ENCODE data around the gene RNF138.
"Not testable (repeated sequence)": the region's sequence is repeated elsewhere in the genome, so short reads cannot be mapped to it uniquely, and the experiment has no call there.

The RNF138 gene

DNA sequence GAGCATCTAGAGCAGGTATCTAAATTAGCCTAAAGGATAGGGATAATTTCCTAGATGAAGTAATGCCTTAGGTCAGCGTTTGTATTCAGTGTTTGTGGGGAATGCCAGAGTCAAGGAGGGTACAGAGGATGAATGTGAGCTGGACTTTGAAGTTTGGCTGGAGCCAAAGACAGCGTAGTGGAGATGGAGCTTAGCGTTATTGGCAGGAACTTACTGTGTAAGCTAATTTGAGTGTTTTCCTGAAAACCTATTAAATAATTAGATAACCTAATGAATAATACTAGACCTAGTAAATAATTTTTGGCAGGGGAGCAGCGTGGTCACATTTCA lies 4.2 kb downstream of the RNF138 start:
- DNase-seq (ENCODE audit: low read depth) = no peak

DNA sequence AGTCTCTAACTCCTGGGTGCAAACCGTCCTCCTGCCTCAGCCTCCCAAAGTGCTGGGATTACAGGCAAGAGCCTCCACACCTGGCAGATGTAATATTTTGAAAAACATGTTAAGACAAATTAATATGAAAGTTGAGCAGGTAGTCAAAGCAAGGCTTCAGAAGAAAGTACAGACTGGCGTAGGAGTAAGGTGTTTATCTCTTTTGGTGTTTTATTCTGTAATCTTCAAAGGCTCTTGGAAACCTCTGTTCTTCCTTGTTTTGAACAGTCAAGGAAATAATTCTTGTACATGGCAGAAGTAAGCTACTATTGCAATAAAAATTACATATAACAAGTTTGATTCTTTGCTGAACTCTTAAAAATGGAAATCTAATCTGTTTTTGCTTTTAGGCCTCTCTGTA lies 5.3 kb downstream of the RNF138 start:
- DNase-seq (ENCODE audit: low read depth) = no peak

DNA sequence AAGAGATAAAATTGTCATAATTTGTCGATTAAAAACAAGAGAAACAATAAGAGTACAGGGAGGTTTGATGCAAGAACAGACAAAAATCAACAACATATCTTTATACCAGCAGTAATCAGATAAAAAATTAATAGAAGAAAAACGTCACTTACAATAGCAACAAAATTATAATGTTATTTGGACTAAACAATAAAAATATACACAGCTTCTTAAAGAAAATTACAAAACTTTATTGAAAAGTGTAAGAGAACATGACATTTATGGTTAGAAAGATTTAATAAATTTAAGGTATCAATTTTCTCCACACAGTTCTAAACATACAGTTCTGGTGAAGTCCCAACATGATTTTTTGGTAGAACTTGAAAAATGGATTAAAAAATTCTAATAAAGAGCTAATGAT lies 12.8 kb downstream of the RNF138 start:
- no peak for DNase-seq (ENCODE audit: low read depth)

DNA sequence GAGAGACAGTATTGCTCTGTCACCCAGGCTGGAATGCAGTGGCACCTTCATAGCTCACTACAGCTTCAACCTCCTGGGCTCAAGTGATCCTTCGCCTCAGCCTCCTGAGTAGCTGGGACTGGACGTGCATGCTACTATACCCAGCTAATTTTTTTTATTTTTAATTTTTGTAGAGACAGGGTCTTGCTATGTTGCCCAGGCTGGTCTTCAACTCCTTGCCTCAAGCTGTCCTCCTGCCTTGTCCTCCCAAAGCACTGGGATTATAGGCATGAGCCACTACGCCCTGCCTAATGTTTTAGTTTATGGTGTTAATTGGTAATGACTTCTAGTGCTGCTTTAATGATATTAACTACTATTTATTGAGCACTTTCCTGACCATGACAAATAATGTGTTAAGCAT lies 18.3 kb downstream of the RNF138 start:
- DNase-seq (ENCODE audit: low read depth) = no peak

DNA sequence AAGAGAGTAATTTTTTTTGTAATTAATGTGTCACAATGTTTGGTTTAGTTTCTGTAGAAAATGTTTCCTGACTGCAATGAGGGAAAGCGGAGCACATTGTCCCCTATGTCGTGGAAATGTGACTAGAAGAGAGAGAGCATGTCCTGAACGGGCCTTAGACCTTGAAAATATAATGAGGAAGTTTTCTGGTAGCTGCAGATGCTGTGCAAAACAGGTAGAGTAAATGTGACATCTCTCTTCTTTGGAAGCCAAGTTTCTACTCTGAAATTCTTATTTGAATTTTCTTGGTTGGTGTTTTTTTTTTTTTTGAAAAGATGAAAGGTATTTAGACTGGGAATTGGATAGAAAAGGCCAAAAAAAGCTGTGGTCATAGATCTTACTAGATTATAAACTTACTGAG lies 20.0 kb downstream of the RNF138 start:
- no peak for DNase-seq (ENCODE audit: low read depth)

DNA sequence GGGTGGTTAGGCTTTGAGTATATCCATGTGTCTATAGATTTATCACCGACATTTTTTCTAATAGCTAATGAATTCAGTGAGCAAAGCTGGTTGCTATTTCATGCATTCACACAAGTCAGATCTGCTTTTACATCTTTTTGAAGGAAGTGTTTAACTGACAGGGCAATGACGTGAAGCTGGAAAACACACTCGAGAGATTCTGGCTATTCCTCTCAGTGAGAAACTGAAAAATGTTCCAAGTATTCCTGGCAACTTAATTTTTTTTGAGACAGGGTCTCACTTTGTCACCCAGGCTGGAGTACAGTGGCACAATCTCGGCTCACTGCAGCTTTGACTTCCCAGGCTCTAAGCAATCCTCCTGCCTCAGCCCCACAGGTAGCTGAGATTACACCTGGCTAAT lies 21.2 kb downstream of the RNF138 start:
- DNase-seq (ENCODE audit: low read depth) = no peak

DNA sequence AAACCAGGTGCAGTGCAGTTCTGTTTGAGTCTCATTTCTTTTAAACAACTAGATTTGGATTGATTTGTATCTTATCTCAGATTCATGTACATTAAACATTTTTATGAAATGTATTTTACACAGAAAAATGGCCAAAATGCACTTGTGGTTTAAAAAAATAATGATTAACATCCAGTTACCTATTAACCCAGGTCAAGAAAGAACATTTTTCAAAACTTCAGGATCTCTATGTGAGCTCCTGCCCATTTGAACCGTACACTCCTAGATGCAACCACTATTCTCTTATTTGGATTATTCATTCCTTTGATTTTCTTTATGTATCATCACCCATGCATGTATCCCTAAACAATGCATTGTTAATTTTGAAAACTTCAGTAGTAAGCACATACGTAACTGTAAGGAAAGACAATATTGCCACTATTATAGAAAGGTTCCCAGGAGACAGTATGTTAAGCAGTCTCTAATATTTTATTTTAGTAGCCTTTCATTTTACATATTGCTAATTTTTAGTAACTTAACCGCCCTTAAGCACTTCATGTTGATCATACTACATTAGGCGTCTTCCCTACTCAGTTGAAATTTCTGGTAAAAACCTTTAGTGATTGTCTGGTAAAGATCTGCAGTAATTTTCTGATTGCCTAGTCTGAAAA lies 22.7 kb downstream of the RNF138 start:
- DNase-seq (ENCODE audit: low read depth) = no peak

DNA sequence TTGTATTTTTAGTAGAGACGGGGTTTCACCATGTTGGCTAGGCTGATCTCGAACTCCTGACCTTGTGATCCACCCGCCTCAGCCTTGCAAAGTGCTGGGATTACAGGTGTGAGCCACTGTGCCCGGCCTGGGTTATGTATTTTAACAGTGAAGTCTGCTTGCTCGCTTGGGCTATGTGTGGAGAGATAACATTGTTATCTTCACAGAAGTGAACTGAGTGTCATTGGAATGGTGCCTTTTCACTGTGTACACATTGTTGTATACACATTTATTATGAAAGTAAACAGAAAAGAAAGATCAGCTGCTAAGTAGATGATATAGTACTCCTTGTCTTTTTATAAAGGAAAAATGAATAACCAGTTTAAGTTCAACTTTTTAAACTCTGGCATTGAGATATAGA lies 30.4 kb downstream of the RNF138 start:
- no peak for DNase-seq (ENCODE audit: low read depth)

DNA sequence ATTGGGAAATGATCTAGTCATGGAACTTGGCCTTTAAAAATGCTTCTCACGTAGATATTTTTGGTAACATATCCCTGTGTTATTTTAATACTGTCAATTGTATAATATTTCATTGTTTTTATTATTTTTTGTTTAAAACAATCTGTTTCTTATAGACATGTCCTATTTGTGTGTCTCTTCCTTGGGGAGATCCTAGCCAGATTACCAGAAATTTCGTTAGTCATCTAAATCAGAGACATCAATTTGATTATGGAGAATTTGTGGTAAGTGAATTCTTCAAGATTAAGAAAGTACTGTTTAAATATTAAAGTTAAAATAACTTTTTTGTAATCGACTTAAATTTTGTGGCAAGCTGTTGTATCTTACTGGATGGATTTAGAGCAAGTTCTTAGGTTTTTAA lies 34.9 kb downstream of the RNF138 start:
- no peak for DNase-seq (ENCODE audit: low read depth)

DNA sequence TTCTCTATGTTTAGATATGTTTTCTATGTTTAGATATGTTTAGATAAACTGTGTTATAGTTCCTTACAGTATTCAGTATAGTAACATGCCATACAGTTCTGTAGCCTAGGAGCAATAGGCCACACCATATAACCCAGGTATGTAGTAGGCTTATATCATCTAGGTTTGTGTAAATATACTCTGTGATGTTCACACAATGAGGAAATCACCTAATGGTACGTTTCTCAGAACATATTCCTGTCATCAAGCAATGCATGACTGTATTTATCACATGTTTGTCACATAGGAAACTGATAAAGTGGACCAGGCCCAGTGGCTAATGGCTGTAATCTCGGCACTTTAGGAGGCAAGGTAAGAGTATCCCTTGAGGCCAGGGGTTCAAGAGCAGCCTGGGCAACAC lies 44.0 kb downstream of the RNF138 start:
- DNase-seq (ENCODE audit: low read depth) = no peak

DNA sequence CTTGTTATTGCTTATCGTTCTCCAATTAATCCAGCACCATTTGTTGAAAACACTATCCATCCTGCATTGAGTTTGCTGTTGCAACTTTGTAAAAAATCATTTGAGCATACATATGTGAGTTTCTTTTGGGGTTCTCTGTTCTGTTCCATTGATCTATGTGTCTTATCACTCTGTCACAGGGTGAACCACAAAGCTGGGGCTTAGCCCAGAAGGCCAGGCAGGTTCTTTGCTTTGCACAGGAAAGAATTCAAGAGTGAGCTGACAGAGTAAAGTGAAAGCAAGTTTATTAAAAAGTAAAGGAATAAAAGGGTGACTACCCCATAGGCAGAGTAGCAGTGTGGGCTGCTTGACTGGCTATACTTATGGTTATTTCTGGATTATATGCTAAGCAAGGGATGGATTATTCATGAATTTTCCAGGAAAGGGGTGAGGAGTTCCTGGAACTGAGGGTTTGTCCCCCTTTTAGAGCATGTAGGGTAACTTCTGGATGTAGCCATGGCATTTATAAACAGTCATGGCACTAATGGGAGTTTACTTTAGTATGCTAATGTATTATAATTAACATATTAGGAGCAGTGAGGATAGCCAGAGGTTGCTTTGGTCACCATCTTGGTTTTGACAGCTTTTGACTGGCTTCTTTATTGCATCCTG lies 46.8 kb downstream of the RNF138 start:
- no peak for DNase-seq (ENCODE audit: low read depth)

DNA sequence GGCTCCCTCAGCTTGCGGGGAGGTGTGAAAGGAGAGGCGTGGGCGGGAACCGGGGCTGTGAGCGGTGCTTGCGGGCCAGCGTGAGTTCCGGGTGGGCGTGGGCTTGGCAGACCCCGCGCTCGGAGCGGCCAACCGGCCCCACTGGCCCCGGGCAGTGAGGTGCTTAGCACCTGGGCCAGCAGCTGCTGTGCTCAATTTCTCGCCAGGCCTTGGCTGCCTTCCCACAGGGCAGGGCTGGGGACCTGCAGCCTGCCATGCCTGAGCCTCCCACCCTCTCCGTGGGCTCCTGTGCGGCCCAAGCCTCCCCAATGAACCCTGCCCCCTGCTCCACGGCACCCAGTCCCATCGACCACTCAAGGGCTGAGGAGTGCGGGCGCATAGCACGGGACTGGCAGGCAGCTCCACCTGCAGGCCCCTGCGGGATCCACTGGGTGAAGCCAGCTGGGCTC lies 48.2 kb downstream of the RNF138 start:
- no peak for DNase-seq (ENCODE audit: low read depth)

DNA sequence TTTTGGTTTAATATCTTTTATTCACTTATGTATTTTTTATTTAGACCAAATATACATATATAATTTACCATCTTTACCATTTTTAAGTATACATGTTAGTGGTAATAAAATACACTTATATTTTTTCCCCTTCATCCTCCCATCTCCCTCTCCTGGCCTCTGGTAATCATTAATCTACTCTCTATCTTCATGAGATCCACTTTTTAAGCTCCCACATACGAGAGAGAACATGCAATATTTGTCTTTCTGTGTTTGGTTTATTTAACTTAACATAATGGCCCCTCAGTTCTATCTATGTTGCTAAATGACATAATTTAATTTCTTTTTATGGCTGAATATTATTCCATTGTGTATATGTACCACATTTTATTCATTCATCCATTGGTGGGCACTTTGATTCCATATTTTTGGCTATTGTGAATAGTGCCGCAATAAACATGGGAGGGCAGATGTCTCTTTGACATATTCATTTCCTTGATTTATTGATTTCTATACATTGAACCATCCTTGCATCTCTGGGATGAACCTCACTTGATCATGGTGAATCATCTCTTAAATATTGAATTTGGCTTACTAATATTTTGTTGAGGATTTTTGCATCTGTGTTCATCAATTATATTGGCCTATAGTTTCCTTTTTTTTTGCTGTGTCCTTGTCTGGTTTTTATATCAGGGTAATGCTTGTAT lies 56.7 kb downstream of the RNF138 start:
- no peak for DNase-seq (ENCODE audit: low read depth)

DNA sequence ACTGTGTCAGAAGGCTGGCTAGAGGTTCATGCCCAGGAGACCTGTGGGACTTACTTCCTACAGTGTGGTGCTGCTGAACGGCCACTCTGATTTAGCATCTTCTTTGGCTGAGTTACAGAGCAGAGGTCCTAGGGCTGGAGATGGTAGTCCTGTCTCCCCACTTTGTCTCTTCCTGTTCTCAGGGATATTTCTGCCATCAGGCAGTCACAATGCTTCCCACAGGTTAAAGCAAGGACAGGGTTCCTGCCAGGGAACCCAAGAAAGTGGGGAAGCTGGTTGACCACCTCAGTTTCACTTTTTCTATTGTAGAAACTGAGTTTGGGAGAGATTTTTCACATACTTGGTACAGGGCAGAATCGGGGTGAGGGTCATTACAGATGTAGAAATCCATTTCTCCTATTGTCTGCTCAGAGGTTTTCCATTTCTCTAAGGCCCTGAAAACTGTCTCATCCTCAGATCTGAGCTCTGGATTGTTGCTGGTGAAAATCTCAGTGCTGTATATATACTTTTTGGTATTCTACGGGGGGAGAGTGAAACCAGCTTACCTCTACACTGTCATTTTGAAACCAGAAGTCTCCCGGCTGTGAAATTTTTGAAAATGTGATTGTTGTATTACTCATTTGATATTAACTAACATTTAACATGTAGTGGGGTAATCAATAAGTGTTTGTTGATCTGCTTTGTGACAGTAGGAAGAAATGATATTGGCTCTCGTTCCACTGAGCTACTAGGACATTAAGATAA lies 61.2 kb downstream of the RNF138 start:
- no peak for DNase-seq (ENCODE audit: low read depth)

DNA sequence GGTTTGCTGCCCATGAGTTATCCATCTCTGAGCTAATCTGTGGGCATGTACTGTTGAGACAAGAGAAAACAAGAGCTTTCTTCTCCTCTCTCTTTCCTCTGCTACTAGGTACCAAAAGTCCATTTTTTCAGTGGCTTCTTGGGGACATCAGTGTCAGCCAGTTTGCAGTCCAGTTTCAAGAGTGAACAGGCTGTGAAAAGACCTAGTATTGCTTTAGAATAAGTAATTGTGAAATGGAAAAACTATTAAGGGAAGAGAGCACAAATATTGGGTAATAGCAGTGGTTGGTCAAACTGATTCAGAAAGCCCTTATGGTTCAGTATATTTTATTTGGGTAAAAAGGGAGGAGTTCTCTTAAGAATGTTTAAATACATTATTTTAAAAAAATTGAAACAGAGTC lies 65.2 kb downstream of the RNF138 start:
- DNase-seq (ENCODE audit: low read depth) = no peak

DNA sequence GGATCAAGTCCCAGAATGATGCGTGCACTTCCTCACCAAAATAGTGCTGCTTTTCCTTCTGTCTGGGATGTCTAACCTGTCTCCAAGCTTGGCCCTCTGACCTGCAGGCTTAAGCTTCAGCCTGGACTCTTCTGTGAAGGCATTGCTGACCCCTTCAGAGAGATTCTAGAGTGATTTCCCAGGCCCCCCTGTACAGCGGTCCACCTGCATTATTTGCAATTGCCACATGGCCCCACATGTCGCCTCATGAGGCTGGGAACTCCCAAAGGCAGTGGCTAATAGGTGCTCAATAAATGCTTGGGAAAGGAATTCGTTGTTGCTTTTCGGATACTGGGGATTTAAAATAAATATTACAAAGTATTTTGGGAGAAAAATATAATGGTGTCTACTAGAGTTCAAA lies 65.9 kb downstream of the RNF138 start:
- DNase-seq (ENCODE audit: low read depth) = no peak

DNA sequence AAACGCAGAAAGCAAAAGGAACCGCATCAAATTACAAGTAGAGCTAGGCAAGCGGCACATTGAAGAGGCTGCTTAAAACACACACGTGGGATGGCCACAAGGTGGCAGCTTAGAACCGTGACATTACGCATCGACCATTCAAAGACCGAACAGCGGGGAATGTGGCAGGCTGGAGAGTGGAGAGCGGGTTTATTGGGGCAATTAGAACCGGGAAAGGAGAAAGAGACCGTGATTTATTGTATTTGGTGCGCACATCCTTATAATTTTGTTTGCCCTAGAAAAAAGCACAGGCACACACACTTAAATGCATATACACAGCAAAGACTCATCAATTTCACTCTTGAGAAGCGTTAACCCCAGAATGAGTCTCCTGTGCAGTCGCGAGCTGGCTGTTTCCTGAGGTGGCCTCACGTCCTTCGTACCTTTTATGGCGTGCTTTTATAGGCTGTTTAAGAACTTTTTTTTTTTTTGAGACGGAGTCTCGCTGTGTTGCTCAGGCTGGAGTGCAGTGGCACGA lies 66.5 kb downstream of the RNF138 start:
- peak; percentile 64 for DNase-seq (ENCODE audit: low read depth)

DNA sequence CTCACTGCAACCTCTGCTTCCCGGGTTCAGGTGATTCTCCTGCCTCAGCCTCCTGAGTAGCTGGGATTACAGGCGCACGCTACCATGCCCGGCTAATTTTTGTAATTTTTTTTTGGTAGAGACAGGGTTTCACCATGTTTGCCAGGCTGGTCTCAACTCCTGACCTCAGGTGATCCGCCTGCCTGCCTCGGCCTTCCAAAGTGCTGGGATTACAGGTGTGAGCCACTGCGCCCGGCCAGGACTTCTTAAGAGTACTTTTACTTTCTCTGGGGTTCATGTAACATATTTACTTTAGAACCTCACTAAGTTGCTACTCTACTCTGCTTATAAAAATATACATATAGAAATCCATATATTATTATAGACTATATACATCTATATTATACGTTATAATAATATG lies 67.0 kb downstream of the RNF138 start:
- DNase-seq (ENCODE audit: low read depth) = not testable (repeated sequence)

DNA sequence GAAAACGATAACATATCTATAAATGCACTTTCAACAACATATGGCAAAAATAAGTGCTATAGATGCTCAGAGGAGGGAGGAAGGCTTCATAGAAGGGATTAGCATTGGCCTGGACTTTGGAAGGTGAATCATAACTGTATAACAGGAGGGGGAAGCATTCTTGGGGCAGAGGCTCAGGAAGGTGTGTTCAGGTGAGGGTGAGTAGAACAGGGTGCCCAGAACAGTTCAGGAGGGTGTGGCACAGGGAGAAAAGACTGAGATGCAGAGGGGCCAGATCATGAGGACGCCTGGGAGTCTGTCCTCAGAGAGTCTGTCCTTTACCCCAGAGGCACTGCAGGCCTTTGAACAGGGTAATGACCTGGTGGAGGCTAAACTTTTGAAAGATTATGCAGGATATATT lies 68.9 kb downstream of the RNF138 start:
- DNase-seq (ENCODE audit: low read depth) = no peak

DNA sequence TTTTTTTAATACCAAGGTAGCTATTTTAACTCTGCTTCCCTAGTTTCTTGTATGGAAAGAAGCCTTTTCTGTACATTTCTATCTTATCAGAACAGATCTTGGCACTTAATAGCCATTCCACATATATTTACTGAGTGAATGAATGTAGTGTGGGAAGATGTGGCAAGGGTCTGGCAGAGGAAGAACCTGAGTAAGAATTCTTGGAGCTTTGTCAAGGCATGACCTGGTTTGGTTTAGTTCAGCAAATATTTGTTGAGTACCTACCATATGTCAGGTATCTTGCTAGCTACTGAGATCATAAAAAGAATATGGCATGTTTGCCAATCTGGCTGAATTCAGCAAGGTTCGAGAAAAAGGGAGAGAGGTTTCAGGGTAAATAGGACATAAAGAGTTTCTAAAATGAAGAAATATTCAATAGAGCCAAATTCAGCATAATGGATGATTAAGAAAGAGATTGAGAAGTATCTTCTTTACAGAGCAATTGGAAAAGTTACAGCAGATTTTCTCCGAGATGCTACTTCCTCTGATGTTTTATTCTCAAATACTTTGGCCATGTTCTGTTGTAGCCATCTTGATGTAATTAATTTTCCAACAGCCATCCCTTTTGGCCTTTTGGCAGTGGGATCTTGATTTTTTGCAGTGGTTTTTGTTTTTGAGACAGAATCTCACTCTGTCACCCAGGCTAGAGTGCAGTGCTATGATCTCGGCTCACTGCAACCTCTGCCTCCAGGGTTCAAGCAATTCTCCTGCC lies 76.5 kb downstream of the RNF138 start:
- no peak for DNase-seq (ENCODE audit: low read depth)

DNA sequence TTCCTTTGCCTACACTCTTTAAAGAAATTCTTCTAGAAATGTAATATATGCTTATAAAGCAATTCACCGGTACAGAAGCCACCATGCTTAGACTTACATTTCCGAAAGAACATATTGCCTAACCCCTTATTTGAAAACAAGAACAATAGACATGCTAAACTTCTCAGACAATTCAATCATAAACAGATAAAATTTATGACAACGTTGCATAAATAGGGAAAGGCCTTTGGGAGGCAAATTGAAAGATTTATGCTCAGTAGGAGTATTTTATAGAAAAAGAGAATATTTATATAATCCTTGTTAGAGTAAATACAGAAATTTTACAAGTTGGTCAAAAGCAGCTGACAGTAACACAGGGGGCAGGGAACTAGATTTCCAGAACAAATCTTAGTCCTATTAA lies 82.0 kb downstream of the RNF138 start:
- DNase-seq (ENCODE audit: low read depth) = no peak

DNA sequence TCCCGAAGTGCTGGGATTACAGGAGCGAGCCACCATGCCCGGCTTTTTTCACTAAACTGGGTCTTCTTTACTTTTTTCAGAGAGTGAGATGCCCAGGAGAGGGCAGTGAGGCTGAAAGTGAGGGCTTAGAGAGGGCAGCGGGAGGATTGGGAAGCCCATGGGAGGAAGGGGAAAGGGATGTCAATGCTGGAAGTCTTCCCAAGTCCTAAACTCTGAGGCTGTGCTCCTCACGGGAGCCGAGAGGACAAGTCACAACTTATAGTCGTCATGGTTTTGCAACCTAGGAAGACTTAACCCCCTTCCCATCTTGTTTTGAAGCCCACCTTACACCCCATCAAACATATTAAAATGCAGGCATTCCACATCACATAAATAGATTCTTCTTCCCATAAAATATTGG lies 83.0 kb downstream of the RNF138 start:
- no peak for DNase-seq (ENCODE audit: low read depth)
